Placental epithelial cell (primary cell): ENCODE data around the gene CNTNAP3. TPM values are rescaled to one million over a fixed set of nuclear protein-coding genes. Genes with fewer than 3 reads are reported as not detected.

Experiments used
- small RNA-seq: library from RNA; depleted of rRNA; stranded (forward); fragments of <200 nt; gene quantifications from one replicate; pipeline ENCODE3, GENCODE V24; 2012
- total RNA-seq: library from RNA; depleted of rRNA; stranded (reverse); fragments of >200 nt; gene quantifications from 2 replicates; pipeline ENCODE4 v1.2.3, GENCODE V29; 2012

Gene CNTNAP3
- total RNA-seq = 21.3 and 94.2 TPM in 2 replicates

DNA sequence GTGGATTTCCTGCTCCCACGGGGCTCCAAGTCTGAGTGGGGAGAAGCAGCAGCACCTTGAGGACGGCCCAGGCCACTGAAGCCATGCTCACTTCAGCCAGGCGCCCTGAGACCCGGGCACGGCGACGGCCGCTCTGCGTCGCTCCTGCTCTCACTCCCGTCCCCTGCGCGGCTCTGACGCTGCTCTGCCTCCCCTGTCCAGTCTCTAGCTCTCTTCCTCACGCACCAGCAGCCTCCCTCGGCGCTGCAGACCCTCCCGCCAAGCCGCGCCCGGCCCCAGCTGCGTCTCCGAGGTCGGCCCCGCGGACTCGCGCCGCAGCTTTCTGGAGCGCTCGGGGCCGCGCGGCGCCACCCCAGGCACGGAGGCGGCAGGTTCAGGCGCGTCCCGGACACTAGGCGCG, at the start of gene CNTNAP3:
Gene CNTNAP3 (minus strand): TSS at position 188 of the 400 bp plus-strand sequence. CDS start 103 bp downstream, at position 85.

Small RNA genes within 50 kb of the gene (small RNA-seq; reads per million reads assigned to genes)
- not detected for gene RN7SL640P

Other genes with a start within 250 kb of the CNTNAP3 start
- gene SPATA31A1, start 67.5 kb upstream of the CNTNAP3 start, total RNA-seq = not detected in 2 replicates